IMR-90 (cell line): ENCODE data around the gene MT3.

Experiments
- CTCF ChIP-seq: conservative IDR thresholded peaks from 2 replicates; pipeline ENCODE4 v1.5.1; 2012; ENCODE audit warnings: mild to moderate bottlenecking, low read depth, low read length, improper control_type of control experiment
- MAZ ChIP-seq: IDR thresholded peaks from 2 replicates; pipeline ENCODE4 v1.6.1; 2012; ENCODE audit warnings: low read depth, mild to moderate bottlenecking, low read length, improper control_type of control experiment, moderate library complexity, borderline replicate concordance
- MXI1 ChIP-seq: IDR thresholded peaks from 2 replicates; pipeline ENCODE4 v1.6.1; 2012; ENCODE audit warnings: low read depth, mild to moderate bottlenecking, low read length, moderate library complexity, borderline replicate concordance
- SMC3 ChIP-seq: fragments of 150-350 bp; IDR thresholded peaks from 2 replicates; pipeline ENCODE4 v1.6.1; 2016; ENCODE audit warnings: low read depth, mild to moderate bottlenecking, antibody characterized with exemption, low read length, moderate library complexity

- no peak for TF ChIP-seq MXI1
- no peak for TF ChIP-seq CTCF
- no peak for TF ChIP-seq MAZ
- no peak for TF ChIP-seq SMC3
Measured at GRCh38 chr16:56564793-56565477, 24.4 kb upstream of the MT3 start, which contains the start of gene MT4.
